ENCODE data around the gene FAM50A.

Gene FAM50A

DNA sequence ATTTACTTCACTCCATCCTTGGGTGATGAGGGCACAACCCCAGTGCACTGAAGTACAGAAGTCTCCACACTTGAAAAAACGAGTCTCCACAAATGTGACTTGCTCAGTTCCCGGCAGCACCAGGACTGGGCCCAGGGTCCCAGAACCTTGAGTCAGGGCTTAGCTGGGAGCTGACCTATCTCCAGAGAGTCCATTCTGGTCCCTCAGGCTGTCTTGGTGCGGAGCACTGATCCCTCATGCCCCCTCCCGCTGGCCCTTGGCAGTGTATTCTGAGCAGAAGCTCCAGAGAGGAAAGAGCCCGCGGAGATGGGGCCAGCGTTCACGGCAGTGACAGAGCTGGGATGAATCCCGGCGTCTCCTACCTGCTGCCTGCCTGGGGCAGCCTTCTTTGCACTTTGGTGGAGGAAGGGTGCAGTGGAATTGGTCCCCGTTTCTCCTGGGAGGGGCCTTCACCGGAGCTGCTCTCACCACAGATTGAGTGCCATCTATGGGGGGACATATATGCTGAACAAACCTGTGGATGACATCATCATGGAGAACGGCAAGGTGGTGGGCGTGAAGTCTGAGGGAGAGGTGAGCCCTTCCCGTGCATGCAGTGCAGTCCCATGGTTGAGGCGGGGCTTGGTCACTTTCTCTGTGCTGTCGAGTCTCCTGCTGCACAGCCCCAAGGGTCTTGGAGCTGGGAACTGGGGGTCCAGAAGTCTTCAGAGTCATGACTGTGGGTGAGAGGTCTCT, 3.2 kb upstream of the FAM50A start:
- DNase-seq = no peak

DNA sequence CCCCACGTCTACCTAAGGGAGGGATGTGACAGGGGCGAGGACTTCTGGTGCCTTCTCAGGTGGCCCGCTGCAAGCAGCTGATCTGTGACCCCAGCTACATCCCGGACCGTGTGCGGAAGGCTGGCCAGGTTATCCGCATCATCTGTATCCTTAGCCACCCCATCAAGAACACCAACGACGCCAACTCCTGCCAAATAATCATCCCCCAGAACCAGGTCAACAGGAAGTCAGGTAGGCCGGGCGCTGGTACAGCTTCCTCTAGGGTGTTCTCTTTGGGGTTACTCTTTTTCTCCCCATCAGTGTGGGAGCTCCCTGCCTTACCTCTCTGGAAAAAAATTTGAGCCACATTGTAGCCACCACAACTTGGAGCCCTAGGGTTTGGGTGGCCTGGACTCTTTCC, 2.4 kb upstream of the FAM50A start:
- DNase-seq = no peak

DNA sequence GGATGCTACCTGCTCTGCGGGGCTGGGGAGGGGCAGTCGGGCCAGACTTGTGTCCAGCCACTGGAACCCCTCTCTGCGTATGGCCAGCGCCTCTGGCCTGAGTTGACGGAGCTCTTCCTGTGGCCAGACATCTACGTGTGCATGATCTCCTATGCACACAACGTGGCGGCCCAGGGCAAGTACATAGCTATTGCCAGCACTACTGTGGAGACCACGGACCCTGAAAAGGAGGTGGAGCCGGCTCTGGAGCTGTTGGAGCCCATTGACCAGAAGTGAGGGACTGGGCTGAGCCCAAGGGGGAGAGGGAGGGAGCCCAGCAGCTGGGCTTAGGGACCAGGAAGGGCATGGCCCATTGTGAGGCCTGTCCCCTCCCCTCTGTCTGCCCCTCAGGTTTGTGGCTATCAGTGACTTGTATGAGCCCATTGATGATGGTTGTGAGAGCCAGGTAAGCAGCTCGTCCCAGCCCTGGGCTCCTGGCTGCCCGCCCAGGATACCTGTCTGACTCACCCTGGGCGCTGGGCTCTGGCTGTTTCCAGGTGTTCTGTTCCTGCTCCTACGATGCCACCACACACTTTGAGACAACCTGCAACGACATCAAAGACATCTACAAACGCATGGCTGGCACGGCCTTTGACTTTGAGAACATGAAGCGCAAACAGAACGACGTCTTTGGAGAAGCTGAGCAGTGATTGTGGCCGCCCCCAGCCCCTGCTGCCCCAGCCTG, 1.8 kb upstream of the FAM50A start:
- DNase-seq = no peak

DNA sequence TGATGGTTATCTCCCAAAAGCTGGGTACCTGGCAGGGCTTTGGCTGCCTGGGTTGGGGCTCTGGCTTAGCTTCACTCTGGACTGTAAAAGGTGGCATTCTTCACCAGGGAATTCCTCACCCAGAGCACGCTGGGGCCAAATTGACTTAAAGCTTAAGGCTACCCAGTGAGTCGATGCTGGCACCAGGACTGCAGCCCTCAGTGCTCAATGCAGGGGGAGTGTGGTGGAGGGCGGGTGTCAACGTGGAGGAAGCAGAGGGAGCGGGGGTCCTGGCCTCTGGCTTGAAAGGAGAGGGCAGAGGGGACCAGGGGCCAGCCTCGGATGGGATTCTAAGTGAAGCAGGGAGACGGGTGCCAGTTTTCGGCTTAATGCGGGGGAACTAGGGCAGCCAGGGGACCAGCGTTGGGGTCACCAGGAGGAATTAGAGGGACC, 446 bp upstream of the FAM50A start:
- DNase-seq = no peak

DNA sequence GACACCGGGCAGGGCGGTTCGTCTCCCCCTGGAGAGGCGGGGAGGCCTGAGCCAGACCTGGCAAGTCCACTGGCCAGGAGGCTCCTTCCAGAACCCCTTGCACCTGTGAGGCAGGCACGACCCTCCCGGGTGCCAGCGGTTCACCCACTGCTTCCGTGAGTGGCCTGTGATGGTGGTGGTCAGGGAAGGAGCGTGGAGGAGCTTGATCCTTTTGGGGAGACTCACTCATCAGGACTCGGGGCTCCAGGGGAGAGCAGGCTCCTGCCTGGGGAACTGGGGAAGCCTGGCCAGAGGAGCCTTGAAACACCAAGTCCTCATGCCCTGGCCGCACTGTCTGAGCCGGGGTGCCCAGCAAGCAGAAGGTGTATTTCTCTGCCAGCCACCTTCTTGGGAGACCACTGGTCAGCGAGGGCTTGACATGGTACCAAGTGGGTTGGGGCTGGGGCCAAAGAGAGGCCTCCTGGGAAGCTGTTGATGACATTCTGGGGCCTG, 860 bp downstream of the FAM50A start:
- DNase-seq = no peak

DNA sequence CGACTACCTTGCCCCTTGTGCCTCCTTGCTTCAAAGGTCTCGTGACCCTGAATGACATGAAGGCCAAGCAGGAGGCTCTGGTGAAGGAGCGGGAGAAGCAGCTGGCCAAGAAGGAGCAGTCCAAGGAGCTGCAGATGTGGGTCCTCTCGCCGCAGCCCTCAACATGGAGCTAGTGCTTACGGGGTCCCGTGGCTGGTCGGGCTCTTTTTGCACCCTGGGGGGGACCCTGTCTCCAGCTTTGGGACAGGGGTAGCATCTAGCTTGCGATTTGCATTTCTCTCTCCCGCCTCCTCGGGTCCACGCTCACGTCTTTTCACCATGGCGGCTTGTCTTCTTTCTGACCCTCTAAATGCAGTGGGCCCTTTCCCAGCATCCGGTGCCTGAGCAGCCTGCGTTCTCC, 1.8 kb downstream of the FAM50A start:
- no peak for DNase-seq

DNA sequence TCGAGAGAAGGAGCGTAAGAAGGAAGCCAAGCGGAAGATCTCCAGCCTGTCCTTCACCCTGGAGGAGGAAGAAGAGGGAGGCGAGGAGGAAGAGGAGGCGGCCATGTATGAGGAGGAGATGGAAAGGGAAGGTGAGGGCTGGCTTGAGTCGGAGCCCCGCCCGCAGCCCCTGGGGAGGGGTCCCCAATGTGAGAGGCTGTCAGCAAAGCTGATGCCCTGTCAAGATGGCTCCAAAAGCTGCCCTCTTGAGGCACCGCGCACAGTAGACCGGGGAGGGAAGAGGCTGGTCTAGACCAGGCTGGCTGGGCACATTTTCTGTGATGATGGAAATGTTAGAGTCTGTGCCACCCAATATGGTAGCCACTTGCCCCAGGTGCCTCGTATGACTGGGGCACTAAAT, 2.5 kb downstream of the FAM50A start:
- no peak for DNase-seq

DNA sequence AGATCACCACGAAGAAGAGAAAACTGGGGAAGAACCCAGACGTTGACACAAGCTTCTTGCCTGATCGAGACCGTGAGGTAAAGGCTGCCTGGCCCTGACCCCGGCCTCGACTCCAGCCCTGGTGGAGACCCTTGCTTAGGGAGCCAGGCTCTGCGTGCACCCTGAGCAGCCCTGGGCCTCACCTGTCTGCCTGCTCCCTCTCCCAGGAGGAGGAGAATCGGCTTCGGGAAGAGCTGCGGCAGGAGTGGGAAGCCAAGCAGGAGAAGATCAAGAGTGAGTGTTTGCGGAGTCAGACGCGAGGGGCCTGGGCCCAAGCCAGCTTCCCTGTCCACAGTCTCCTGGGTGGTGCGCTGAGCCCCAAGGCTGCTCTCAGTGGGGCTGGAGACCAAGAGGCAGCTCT, 4.5 kb downstream of the FAM50A start:
- DNase-seq = no peak

DNA sequence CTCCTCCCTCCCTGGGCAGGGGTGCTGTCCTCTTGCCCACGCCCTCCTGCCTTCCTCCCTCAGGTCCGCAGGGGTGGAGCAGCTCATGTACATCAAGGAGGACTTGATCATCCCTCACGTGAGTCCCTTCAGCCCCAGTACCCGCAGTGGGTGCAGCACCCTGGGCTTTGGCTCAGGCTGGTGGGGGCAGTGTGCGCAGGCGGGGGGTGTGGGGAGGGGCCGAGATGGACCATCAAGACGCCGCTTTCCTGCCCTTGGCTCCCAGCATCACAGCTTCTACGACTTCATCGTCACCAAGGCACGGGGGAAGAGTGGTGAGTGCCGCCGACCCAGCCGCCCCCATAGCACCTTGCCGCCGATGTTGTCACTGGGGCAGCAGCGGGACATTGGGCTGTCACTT, 5.7 kb downstream of the FAM50A start:
- DNase-seq = no peak

DNA sequence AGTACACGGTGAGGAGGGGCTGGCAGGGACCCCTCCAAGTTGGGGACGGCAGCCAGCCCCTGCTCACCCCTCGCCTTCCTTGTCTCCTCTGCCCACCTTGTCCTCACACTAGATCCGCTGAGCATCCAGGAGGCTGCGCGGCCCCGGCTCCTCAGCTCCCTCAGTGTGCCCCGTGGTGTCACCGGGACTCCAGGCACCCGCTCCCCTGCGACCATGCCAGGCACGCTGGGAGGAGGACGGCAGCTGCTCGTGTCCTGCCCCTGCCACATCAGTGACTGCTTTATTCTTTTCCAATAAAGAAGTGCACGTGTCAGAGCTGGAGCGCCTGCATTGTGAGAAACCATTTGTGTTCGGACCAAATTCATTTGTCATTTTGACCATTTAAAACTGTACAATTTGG, 6.4 kb downstream of the FAM50A start:
- no peak for DNase-seq

DNA sequence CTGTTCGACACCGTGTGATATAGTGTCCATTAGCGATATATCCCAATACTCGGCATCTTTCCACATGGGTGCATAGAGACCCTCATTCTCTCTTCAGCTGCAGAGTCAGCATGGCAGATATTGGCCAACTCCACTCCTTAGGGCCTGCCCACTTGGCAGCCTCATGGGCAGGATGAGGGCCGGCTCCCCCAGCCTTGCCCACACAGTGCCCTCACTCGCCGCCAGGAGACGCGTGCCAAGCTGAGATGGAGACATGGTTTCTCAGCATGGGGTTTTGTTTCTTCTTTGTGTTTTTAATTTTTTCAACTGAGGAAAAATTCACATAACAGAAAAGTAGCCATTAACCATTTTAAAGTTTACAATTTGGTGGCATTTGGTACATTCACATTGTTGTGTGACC, 8.9 kb downstream of the FAM50A start:
- DNase-seq = no peak

DNA sequence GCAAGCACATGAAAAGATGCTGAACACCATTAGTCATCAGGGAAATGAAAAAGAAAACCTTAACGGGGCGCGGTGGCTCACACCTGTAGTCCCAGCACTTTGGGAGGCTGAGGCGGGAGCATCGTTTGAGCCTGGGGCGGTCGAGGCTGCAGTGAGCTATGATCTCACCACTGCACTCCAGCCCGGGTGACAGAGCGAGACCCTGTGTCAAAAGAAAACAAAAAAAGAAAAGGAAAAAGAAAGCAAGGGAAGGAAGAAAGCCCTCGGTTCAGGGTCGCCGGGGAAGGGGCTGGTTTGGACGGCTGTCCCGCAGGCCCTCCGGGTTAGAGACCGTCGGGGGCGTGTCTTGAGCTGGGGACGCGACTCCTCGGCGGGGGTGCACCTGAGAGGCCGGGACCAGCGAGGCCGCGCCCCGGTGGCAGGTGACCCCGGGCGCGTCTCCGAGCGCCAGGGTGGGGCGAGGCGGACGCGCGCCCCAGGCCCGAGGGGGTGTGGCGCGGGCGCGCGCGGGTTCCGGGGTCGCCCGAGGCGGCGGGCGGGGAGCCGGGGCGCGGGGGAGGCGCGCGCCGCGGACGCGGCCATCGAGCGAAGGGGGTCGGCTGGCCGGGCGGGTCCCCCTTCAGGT, 13.7 kb downstream of the FAM50A start:
- DNase-seq = peak; percentile 28

DNA sequence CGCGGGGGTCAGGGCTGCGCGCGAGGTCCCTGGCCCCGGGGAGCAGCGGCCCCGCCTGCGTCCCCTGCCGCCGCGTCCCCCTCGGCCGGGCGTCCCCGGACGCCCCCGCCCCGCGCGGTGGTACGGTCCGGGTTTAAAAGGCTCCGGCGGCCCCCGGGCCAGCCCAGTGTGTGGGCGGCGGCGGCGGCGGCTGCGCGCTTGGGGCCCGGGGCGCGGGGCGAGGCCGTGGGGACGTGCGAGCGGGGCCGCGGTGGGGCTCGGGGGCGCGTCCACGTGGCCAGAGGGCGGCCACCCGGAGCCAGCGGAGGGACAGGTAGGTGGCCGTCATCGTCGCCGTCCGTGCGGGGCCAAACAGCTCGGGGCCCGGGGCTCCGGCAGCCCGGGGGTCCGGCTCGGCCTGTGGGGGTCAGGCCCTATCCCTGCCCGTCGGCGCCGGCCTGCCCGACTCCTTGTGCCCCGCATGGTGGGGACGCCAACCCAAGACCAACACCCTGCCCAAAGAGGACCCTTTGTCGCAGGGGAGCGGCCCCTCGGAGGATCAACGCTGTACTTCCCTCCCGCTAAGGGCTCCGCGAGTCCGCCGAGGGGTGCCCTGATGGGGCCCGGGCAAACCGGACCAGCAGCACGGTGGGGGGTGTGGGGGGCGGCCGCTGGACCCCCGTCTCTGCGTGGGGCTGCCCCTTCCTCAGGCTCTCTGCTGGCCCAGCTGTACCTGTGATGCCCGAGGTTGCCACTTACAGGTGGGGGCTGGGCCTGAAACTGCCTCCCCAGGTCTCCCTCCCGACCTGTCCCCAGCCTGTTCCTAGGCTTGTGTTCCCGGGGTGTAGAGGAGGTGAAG, 14.4 kb downstream of the FAM50A start, which contains the start of gene PLXNA3:
PLXNA3 (plus strand) TSS at position 166 of the 838 bp plus-strand sequence. CDS start 1,903 bp downstream, outside the sequence.
- DNase-seq = no peak

DNA sequence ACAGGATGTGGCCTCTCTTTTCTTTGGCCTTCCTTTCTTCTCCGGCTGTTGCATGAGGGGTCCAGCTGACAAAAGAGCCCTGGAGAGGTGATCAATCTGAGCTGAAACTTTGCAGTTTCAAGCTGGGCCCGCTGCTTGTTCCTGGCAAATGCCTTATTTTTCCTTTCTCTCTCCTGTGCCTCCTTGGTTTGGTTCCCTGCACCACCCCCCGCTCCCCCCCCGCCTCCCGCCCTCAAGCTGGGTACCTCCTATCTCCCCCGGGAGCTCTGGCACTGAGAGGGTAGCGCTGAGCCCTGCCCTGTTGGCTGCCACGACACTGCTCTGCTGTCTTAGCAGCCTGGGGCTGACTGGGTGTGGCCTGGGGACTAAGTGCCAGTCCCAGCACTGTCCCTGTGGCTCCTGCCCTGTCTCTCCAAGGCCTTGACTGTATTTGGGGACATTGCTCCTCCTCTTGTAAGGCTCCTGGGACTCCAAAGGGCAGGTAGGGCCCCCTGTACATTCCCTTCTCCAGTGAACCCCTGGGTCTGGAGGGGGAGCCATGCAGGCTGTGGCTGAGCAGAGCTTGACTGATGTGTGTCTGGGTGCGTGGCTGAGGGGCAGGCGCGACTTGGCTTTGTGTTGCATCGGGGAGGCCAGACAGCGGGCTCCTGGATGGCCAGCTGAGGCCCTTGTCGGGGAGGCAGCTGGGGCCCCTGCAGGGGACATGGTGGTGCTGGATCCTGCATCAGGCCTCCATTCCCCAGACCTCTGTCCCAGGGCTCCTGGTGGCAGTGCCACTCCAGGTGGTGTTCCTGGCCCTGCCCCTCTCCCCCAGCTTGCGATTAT, 15.2 kb downstream of the FAM50A start:
- no peak for DNase-seq

DNA sequence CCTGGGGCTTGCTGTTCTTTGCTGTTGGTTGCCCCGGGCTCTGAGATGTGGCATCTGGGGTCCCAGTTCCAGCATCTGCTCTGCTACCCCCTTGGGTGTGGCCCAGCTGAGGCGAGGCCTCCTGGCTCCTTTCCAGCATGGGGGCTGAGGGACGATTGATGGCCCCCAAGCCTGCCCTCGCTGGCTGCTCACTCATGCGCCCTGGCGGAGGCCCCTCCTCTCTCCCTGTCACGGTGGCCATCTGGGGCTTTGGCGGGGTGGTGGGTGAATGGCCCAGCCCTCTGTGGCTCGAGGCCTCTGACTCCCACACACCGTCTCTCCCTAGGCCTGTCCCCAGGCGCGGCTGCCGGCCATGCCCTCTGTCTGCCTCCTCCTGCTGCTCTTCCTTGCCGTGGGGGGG, 15.9 kb downstream of the FAM50A start:
- DNase-seq = no peak

DNA sequence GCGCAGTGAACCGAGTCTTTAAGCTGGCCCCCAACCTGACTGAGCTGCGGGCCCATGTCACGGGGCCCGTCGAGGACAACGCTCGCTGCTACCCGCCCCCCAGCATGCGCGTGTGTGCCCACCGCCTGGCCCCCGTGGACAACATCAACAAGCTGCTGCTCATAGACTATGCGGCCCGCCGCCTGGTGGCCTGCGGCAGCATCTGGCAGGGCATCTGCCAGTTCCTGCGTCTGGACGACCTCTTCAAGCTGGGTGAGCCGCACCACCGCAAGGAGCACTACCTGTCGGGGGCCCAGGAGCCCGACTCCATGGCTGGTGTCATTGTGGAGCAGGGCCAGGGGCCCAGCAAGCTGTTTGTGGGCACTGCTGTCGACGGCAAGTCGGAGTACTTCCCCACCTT, 16.4 kb downstream of the FAM50A start:
- no peak for DNase-seq

DNA sequence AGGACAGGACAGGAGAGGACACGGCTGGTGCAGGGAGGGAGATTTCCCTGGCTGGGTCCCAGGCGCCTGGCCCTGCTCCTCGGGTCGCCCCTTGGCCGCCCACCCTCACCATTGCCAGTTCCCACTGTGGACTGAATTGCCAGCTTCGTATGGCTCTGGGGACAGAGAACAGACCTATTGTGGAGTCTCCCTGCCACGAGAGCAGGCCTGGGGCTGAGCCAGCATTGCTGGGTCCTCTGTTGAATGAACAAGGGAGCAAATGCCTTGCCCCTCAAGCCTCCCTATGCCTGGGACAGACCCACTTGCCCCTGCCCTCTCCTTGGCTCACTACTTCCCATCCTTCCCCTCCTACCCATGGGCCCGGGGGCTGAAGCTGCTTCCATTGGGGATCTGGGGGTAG, 18.5 kb downstream of the FAM50A start:
- DNase-seq = no peak

DNA sequence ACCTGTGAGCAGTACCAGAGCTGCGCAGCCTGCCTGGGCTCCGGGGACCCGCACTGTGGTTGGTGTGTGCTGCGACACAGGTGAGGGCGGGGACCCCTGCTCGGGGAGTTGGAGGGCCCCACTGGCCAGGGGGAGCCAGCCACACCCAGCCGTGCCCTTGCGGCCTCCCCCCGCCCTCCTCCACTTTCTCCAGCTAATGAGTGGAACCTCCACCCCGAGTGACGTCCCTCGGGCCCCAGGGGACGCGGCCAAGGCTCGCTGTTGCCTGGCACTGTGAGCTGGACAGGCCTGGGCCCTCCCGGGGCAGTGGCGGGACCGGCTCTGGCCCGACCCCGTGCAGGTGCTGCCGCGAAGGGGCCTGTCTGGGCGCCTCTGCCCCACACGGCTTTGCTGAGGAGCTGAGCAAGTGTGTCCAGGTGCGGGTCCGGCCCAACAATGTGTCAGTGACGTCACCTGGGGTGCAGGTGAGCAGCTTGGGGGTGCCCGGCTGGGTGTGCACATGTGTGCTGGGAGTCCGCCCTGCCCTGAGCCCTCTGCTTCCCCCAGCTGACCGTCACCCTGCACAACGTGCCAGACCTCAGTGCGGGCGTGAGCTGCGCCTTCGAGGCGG, 19.8 kb downstream of the FAM50A start:
- DNase-seq = no peak

DNA sequence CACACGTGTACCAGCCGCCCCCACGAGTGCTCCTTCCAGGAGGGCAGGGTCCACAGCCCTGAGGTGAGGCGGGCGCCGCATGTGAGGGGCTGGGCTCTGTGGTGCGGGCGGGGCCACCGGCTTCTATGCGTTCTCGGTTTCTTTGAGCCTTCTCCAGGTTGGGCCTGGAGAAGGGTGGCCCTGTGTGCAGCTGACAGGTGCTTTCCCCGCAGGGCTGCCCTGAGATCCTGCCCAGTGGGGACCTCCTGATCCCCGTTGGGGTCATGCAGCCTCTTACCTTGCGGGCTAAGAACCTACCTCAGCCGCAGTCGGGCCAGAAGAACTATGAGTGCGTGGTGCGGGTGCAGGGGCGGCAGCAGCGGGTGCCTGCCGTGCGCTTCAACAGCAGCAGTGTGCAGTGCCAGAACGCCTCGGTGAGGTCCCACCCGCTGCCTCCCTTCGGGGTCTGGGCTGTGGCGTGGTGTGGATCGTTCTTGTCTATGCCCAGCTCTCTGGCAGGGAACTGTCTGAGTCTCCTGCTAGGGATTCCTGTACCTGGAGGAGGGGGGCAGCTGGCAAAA, 20.9 kb downstream of the FAM50A start:
- no peak for DNase-seq

DNA sequence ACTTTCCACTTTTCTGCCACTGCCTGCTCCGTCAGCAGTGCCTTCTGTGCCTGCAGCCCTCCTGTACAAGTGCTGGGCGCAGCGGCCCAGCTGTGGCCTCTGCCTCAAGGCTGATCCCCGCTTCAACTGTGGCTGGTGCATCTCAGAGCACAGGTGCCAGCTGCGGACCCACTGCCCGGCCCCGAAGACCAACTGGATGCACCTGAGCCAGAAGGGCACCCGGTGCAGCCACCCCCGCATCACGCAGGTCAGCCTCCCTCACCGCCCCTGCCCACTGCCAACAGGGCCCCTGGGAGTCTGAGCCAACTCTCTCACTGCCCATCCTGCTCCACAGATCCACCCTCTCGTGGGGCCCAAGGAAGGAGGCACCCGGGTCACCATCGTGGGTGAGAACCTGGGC, 21.7 kb downstream of the FAM50A start:
- DNase-seq = no peak

DNA sequence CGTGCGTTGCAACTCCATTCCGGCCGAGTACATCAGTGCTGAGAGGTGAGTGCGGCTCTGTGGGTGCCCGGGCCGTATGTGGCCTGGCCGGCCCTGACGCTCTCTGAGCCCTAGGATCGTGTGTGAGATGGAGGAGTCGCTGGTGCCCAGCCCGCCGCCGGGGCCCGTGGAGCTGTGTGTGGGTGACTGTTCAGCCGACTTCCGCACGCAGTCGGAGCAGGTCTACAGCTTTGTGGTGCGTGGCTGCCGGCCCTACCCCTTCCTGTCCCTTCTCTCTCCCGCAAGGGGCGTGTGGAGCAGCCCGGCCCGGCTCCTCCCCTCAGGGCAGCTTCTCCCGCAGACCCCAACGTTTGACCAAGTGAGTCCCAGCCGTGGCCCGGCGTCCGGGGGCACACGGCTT, 22.1 kb downstream of the FAM50A start:
- no peak for DNase-seq
